Right renal cortex interstitium (tissue), 3 donors: ENCODE results near the gene MAN2B1. TPM values are rescaled to one million over a fixed set of nuclear protein-coding genes. Genes with fewer than 3 reads are reported as not detected.
"Not testable (repeated sequence)": the region's sequence is repeated elsewhere in the genome, so short reads cannot be mapped to it uniquely, and the experiment has no call there.

Source experiments
- DNase-seq, 3 donors: peaks; one replicate each; pipeline ENCODE4 v3.0.0-alpha.2; 2013; ENCODE audit warnings: low read depth in 3 of 3, low spot score in 2 of 3
- polyA plus RNA-seq, 3 donors: library from polyadenylated mRNA; unstranded; fragments of 120-200 nt; gene quantifications; one replicate each; pipeline ENCODE4 v1.2.1, GENCODE V29; 2013; ENCODE audit not compliant: insufficient read length in 3 of 3

MAN2B1 gene
- polyA plus RNA-seq, 3 donors: 23.6 to 26.0 (median 24.1) TPM

DNA sequence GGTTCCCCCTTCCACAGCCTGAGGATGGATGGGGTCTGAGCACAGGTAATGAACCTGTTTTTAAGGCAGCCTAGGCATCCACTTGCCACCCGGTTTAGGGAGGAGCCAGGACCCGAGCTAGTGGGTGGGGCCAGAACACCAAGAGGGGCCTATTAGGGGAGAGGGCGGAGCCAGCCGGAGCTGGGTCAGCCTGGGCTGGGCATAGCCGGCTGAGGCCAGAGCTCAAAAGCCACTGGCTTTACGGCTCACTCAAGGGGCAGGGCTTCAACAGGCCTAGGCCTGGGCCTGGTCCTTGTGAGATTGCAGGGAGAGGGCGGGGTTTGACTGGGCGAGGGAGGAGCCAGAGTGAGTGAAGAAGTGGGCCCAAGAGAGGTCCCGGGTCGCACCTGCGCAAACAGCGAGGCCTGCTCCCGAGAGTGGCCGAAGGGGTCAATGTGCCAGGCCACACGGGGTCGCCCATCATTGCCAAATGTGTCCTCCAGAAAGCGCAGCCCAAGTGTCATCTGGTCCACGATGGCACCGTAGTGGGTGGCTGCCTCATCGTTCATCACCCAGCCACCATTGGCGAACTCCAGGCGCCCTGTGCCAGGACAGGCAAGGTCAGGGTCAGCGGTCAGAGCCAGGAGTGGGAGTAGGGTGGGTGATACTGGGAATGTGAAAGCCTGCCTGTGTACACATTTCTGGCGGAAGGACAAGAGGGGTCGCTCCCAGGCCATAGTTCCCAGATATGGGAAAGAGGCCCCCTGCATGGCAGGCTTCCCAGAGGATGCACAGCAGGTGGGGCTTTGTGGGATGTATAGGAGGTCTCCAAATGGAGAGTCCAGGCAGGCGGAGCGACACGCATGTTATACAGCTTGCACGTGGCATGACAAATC, 1.9 kb downstream of the MAN2B1 start:
- DNase-seq: no peak

DNA sequence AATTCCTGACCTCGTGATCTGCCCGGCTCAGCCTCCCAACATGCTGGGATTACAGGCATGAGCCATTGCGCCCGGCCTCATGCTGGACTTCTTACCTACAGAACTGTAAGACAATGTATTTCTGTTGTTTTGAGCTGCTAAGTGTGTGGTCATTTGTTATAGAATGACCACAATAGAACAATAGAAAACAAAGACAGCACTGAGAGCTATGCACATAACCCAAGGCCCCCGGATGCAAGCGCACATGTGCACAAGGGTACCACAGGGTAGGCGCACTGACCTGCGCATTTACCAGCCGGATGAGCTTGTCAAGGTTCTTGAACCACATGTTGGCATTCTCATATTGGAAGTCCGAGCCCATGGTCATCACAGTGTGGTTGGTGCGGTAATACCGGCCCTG, 5.6 kb downstream of the MAN2B1 start:
- no peak for DNase-seq

DNA sequence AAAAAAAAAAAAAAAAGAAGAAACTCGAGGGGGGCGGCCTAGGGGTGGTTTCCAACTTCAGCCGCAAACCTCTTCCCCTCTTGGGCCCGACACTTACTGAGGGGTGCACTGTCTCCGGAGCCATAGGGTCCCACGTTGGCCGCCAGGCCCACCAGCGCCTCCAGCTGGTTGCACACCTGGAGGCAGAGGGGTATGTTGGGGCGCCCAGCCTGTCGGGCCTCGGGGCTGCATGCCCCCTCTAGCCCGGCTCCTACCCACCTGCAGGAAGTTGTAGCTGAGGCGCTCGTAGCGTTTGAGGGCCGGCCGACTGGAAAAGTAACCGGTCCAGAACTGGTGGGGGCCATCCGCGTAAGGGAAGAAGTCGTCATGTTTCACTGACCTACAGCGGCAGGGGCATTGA, 8.6 kb downstream of the MAN2B1 start:
- no peak for DNase-seq

DNA sequence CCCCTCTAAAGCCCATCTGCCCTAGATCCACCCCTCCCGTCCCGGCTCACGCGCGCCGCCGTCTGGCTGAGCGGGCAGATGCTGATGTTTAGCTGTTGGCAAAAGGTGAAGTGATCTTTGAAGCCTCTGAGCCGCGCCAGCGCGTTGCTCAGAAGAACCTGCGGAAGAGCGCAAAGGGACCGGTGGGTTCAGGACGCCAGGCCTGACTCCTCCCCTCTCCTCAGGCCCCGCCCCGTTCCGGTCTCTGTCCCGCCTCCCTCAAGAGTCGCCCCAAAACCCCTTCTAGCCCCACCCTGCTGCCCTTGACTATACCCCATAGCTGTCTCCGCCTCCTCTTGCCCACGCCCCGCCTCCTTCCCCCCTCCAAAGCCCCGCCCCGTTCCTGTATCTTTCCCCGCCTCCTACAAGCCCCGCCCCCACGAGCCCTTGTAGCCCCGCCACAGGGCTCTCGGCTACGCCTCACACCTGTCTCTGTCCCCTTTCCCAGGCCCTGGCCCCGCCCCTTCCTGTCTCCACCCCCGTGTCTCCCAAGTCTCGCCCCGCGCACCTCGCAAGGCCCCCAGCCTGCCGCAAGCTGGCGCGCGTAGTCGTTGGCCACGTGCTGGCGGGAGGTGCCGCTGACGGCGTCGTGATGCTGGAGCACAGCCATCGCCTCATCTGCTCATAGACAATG, 9.5 kb downstream of the MAN2B1 start:
- no peak for DNase-seq

GRCh38 chr19:12655546-12655945, 11.0 kb downstream of the MAN2B1 start:
- DNase-seq: no peak

- no peak for DNase-seq
These were observed 14.3 kb downstream of the MAN2B1 start for GRCh38 chr19:12652219-12652618.

DNA sequence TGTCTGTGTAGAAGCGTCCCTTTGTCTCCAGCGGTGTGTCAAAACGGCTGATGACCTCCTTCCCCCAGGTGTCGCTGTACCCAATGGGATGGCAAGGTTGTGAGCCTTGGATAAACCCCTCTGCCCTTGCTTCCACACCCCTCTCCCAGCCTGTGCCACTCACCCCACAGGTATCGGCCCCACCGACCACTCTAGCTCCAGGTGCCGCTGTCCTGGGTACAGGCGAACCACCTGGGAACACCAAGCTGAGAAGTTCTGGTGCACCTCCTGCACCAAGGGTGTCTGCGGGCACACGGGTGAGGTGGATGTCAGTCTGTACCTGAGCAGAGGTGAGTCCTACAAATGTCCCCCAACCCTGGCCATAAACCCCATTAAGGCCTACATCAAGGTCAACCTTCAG, 16.6 kb downstream of the MAN2B1 start:
- no peak for DNase-seq

DNA sequence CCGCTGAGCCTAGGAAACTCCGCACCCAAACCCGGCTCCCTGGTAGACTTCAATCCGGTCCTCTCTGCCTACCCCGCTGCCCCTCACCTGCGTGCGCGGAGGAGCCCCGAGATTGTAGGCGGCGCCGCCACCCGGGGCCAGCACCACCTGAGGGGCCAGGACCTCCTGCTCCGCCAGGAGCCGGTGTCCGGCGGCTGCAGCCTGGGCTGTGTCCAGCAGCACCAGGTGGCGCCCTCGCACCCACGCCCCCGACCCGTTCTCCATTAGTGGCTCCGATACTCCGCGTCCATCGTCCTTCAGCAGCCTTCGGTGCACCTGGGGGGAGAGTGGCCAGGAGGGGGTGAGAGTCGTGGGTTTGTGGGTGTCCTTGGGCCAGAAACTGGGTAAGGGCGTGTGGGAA, 18.5 kb downstream of the MAN2B1 start:
- no peak for DNase-seq

GRCh38 chr19:12647490-12648071, 19.0 kb downstream of the MAN2B1 start:
- DNase-seq: no peak

DNA sequence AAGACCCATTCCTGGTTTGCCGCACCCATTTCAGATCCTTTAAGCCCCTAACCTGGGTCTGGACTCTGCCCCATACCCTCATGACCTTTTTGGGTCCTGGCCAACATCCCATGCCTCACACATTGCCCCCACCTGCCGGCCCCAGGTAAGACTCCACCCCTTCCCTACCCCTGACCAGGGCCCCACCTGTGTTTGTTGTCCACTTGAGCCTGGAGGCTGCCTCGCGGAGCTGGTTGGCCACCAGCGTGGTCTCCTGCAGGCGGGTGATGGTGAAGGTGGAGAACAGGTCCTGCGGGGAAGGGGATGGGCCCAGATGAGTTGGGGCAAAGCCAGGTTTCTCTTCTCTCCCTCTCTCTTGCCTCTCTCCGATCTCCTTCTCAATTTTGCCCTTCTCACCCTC, 19.5 kb downstream of the MAN2B1 start:
- DNase-seq: no peak

GRCh38 chr19:12646551-12646950, 20.0 kb downstream of the MAN2B1 start:
- no peak for DNase-seq

DNA sequence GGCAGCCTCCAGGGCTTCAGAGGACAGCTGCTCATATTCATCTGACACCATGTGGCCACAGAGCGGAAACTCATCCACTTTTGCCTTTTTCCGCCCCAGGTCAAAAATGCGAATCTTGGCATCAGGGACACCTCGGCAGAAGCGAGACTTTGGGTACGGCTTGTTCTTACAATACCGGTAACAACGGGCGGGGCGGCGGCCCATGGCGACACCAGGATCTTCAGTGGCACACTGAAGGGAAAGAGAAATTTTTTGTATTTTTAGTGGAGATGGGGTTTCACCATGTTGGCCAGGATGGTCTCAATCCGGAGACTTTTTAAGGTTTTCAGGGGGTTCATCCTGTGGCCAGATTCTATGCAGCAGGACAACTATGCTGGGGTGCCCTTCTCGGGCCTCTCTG, 22.8 kb downstream of the MAN2B1 start:
- DNase-seq: not testable (repeated sequence)

DNA sequence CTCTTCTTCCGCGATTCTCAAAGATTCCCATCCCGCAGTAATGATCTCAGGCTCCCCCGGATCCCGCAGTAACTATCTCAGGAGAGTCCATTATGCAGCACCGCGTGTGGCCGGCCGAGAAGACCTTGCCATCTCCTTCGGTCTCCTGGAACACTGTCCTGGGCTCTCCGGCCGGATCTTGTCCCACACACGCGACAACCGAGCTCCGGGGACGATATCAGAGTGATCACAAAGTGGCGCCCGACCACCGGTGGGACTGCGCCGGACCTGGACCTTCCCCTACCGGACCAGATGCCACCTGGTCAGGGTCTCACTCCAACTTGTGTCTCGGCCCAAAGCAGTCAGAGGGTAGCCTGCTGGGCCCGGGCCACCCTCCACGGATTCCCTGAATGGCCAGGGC, 24.0 kb downstream of the MAN2B1 start:
- DNase-seq: no peak

DNA sequence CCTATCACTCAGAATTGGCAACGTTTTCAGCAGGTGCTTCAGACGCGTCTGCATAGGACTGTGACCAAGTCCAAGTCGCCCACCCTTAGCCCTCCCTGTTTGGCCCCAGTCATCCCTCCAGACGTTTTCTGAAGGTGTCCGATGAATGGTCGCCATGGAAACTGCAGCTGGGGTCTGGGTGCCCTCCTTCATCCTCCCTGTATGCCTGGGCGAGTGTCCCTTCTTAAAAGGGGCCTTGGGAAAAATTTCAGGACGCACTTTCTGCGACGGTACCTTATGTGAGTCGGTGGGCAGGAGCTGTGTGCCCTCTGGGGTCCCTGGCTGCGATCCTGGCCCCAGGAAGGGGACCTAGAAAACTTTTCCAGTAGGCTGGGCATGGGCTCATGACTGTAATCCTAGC, 25.1 kb downstream of the MAN2B1 start:
- no peak for DNase-seq

DNA sequence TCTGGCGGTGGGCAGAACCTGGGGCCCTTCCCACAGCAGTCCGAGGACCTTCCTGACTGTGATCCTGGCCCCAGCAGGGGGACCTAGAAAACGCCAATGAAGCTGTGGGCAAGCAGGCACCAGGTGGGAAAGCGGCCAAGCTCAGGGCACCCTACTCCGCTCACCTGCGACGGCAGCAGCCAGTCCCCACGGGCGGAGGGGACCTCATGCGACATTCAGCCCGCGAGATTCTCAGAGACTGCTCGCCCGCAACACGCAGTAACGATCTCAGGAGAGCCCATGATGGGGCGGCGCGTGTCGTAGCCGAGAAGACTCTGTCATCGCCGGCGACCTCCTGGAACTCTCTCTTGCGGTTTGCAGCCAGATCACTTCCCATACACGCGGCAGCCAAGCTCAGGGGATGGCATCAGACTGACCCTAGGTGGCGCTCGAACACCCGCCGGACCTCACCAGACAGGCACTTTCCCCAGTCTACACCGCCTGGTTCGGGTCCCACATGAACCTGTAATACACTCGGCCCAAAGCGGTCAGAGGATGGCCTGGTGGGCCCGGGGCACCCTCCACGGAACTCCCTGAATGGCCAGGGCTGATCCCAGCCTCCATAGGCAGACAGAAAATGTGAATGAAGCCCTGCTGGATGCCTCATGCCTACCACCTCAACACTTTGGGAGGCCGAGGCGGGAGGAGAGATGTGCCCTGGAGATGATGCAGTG, 26.5 kb downstream of the MAN2B1 start:
- DNase-seq: peak in 2 of 3 donors; percentile 48 to 59

- DNase-seq: no peak
These were observed 27.8 kb downstream of the MAN2B1 start for GRCh38 chr19:12638611-12639182.

GRCh38 chr19:12636631-12637030, 29.9 kb downstream of the MAN2B1 start:
- no peak for DNase-seq

- no peak for DNase-seq
These were observed 37.3 kb downstream of the MAN2B1 start for GRCh38 chr19:12629215-12629614.

DNA sequence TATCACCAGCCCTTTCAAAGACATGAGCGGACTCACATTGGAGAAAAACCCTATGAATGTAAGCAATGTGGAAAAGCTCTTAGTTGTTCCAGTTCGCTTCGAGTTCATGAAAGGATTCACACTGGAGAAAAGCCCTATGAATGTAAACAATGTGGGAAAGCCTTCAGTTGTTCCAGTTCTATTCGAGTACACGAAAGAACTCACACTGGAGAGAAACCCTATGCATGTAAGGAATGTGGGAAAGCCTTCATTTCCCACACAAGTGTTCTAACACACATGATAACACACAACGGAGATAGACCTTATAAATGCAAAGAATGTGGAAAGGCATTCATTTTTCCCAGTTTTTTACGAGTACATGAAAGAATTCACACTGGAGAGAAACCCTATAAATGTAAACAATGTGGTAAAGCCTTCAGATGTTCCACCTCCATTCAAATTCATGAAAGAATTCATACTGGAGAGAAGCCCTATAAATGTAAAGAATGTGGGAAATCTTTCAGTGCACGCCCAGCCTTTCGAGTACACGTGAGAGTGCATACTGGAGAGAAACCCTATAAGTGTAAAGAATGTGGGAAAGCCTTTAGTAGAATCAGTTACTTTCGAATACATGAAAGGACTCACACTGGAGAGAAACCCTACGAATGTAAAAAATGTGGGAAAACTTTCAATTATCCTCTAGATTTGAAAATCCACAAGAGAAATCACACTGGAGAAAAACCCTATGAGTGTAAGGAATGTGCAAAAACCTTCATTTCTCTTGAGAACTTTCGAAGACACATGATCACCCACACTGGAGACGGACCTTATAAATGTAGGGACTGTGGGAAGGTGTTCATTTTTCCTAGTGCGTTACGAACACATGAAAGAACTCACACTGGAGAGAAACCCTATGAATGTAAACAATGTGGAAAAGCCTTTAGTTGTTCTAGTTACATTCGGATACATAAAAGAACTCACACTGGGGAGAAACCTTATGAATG, 38.2 kb downstream of the MAN2B1 start:
- DNase-seq: no peak

GRCh38 chr19:12626958-12627357, 39.6 kb downstream of the MAN2B1 start:
- DNase-seq: no peak
